ENCODE results near the gene ZNF641. TPM values are rescaled to one million over a fixed set of nuclear protein-coding genes. Genes with fewer than 3 reads are reported as not detected.

Gene ZNF641
- total RNA-seq, 1 donor from 2014 or later: 21.7 TPM

- Mint-ChIP-seq H3K27ac (ENCODE audit: unreplicated experiment) (no peak overlapping the region), H3K4me3 (ENCODE audit: unreplicated experiment) (no peak overlapping the region), H3K27me3 (ENCODE audit: unreplicated experiment) (peaks cover 2% of the 10 kb centered on the region), H3K4me1 (ENCODE audit: low read depth, unreplicated experiment) (no peaks in the 10 kb centered on the region), H3K9me3 (ENCODE audit: unreplicated experiment) (peaks cover 2% of the 10 kb centered on the region), H3K36me3 (ENCODE audit: unreplicated experiment) (no peaks in the 10 kb centered on the region)
- TF ChIP-seq, protein P1, sequence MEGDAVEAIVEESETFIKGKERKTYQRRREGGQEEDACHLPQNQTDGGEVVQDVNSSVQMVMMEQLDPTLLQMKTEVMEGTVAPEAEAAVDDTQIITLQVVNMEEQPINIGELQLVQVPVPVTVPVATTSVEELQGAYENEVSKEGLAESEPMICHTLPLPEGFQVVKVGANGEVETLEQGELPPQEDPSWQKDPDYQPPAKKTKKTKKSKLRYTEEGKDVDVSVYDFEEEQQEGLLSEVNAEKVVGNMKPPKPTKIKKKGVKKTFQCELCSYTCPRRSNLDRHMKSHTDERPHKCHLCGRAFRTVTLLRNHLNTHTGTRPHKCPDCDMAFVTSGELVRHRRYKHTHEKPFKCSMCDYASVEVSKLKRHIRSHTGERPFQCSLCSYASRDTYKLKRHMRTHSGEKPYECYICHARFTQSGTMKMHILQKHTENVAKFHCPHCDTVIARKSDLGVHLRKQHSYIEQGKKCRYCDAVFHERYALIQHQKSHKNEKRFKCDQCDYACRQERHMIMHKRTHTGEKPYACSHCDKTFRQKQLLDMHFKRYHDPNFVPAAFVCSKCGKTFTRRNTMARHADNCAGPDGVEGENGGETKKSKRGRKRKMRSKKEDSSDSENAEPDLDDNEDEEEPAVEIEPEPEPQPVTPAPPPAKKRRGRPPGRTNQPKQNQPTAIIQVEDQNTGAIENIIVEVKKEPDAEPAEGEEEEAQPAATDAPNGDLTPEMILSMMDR (IDR thresholded peaks at IDR 0.05; ENCODE audit: partially characterized antibody, unreplicated experiment): no peak
- DNase-seq: no peak
These were observed 62.1 kb downstream of the ZNF641 start for GRCh38 chr12:48288387-48289268.

Other genes with a start within 250 kb of the ZNF641 start
- 24.2 TPM for gene SENP1, start 244.8 kb downstream of the ZNF641 start, total RNA-seq (ENCODE audit: unreplicated experiment)
- 169 TPM for gene PFKM, start 231.6 kb downstream of the ZNF641 start, total RNA-seq (ENCODE audit: unreplicated experiment)
- 43.5 TPM for gene ASB8, start 193.4 kb downstream of the ZNF641 start, total RNA-seq (ENCODE audit: unreplicated experiment)
- 36.2 TPM for gene CCDC184, start 167.3 kb downstream of the ZNF641 start, total RNA-seq (ENCODE audit: unreplicated experiment)
- gene OR10AD1, start 147.6 kb downstream of the ZNF641 start, total RNA-seq (ENCODE audit: unreplicated experiment): not detected
- not detected for gene ANP32D, start 121.6 kb upstream of the ZNF641 start, total RNA-seq (ENCODE audit: unreplicated experiment)
- gene C12orf54, start 131.6 kb upstream of the ZNF641 start, total RNA-seq (ENCODE audit: unreplicated experiment): not detected
- gene OR8S1, start 174.7 kb upstream of the ZNF641 start, total RNA-seq (ENCODE audit: unreplicated experiment): not detected
- gene LALBA, start 219.1 kb upstream of the ZNF641 start, total RNA-seq (ENCODE audit: unreplicated experiment): not detected